DOHH2 (cell line): ENCODE results near the gene NDC80.

Experiments
- CTCF ChIP-seq: fragments of 200-600 bp; sonication (generic); IDR thresholded peaks from one replicate; pipeline ENCODE4 v1.5.1; 2014; ENCODE audit warnings: antibody characterized with exemption, mild to moderate bottlenecking, low read depth, low read length; ENCODE audit not compliant: poor library complexity, severe bottlenecking
- EZH2phosphoT487 ChIP-seq: fragments of 200-600 bp; sonication (generic); IDR thresholded peaks from 2 replicates; pipeline ENCODE4 v1.6.1; 2017; ENCODE audit warnings: borderline replicate concordance, mild to moderate bottlenecking, antibody characterized with exemption, low read length, moderate library complexity, mixed read lengths

- no peak for TF ChIP-seq CTCF
- TF ChIP-seq EZH2phosphoT487 = no peak
These were observed 46.1 kb downstream of the NDC80 start for GRCh38 chr18:2617401-2617998.
